Thyroid gland (tissue), 4 donors: ENCODE measurements around the gene CRELD1.

ENCODE experiments used
- CTCF ChIP-seq, 6 experiments: fragments of 200-600 bp in 3 of 6; fragments of 450-650 bp in 3 of 6; sonication (generic) in 3 of 6; IDR thresholded peaks; one replicate each; pipeline ENCODE4 v1.5.1; 2016 to 2019; ENCODE audit warnings: antibody characterized with exemption in 6 of 6, mild to moderate bottlenecking in 2 of 6, inconsistent platforms in 1 of 6, moderate library complexity in 1 of 6
- POLR2A ChIP-seq, 2 donors: fragments of 450-650 bp; IDR thresholded peaks; one replicate each; pipeline ENCODE4 v1.6.1; 2017; ENCODE audit warnings: antibody characterized with exemption in 2 of 2, mild to moderate bottlenecking in 2 of 2, moderate library complexity in 1 of 2

GRCh38 chr3:9937486-9938238 is 4.0 kb downstream of the CRELD1 start:
- TF ChIP-seq CTCF (IDR thresholded peaks at IDR 0.05) (no peak), POLR2A (IDR thresholded peaks at IDR 0.05) (no peak)
